C4-2B (cell line): ENCODE results near the gene THADA.
"Not testable (repeated sequence)": the region's sequence is repeated elsewhere in the genome, so short reads cannot be mapped to it uniquely, and the experiment has no call there.

Experiments used
- ZFX ChIP-seq: fragments of 450-650 bp; IDR thresholded peaks from 2 replicates; pipeline ENCODE4 v1.6.1; 2017
- TF ChIP-seq, protein P1 (sequence below): fragments of 450-650 bp; conservative IDR thresholded peaks from 2 replicates; pipeline ENCODE4 v1.5.1; 2017; ENCODE audit warnings: mild to moderate bottlenecking

DNA sequence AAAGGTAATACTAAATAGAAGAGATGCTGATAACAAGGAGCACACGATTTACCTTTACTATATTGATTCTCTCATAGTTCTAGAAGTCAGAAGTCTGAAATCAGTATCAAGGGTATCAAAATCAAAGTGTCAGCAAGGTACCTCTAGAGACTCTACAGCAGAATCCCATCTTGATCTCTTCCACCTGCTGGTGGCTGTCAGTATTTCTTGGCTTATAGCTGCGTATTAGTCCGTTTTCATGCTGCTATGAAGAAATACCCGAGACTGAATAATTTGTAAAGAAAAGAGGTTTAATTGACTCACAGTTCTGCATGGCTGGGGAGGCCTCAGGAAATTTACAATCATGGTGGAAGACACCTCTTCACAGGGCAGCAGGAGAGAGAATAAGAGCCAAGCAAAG is 149.1 kb downstream of the THADA start:
- TF ChIP-seq, protein P1, sequence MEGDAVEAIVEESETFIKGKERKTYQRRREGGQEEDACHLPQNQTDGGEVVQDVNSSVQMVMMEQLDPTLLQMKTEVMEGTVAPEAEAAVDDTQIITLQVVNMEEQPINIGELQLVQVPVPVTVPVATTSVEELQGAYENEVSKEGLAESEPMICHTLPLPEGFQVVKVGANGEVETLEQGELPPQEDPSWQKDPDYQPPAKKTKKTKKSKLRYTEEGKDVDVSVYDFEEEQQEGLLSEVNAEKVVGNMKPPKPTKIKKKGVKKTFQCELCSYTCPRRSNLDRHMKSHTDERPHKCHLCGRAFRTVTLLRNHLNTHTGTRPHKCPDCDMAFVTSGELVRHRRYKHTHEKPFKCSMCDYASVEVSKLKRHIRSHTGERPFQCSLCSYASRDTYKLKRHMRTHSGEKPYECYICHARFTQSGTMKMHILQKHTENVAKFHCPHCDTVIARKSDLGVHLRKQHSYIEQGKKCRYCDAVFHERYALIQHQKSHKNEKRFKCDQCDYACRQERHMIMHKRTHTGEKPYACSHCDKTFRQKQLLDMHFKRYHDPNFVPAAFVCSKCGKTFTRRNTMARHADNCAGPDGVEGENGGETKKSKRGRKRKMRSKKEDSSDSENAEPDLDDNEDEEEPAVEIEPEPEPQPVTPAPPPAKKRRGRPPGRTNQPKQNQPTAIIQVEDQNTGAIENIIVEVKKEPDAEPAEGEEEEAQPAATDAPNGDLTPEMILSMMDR, result not testable (repeated sequence)
- TF ChIP-seq ZFX, result not testable (repeated sequence)
